ENCODE measurements around the gene D2HGDH.
"Not testable (repeated sequence)": the region's sequence is repeated elsewhere in the genome, so short reads cannot be mapped to it uniquely, and the experiment has no call there.

The D2HGDH gene

DNA sequence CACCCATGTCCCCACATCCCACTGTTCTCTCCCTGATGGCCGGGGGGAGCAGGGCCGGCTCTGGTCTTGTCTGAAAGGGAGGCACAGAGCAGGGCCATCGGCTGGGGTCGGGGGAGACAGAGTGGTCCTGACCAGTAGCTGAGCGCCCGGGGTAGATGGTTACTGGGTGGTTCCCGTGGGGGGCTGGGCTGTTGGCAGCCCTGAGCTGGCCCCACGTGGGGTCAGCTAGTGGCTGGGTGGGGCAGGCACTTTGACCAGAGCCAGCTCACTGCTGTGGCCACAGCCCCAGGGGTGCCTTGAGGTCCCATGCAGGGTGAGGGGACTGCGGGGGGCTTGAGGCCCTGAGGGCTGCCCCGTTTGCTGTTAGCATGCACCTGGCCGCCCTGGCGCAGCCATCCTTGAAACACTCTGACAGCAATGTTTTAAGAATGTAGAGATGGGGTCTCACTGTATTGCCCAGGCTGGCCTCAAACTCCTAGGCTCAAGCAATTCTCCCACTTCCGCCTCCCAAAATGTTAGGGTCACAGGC lies 62.2 kb downstream of the D2HGDH start:
- no peak for DNase-seq

DNA sequence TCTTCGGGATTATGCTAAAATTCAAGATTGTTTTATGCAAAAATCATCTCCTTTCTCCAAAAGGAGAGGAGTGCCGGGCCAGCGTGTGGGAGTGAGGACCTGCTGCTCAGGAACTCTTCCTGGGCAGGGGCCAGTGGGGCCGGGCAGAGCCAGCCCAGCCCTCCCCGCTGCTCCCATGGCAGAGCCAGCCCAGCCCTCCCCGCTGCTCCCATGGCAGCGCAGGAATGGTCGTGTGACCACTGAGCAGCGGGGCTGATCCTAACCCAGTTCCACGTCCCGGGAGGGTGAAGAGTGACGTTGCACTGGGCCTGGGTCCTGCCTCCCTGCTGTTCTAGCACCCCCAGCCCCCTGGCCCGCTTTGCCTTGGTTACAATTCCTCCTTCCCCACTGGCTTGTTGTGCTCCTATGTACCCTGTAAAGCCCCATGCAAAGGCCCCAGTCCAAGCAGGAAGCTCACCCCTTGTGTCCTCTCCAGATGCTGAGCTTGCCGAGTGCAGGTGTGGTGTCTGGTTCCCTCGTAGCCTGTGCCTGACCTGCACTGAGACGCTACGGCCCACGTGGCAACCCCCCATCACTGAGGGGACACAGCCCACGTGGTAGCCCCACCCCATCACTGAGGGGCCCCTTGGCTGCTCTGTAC lies 63.1 kb downstream of the D2HGDH start:
- DNase-seq, result no peak

DNA sequence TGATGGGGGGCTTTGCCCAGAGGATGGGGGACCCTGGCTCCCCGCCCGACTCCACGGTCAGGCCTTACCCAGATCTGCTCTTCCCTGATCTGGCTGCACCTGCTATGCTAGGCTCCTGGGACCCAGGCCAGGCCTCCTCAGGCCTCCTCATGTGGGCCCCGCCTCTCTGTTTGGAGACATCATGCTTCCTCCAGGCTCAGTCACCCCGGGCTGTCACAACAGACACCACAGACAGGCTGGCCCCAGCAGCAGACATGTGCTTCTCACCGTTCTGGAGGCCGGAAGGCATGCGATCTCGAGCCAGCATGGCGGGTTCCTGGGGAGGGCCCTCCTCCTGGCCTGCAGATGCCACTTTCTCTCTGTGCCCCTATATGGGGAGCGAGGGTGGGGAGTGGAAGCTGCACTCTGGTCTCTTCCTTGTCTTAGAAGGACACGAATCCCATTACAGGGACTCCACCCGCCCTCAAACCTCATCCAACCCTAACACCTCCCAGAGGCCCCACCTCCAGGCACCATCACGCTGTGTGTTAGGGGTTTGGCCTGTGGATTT lies 63.7 kb downstream of the D2HGDH start:
- no peak for DNase-seq

DNA sequence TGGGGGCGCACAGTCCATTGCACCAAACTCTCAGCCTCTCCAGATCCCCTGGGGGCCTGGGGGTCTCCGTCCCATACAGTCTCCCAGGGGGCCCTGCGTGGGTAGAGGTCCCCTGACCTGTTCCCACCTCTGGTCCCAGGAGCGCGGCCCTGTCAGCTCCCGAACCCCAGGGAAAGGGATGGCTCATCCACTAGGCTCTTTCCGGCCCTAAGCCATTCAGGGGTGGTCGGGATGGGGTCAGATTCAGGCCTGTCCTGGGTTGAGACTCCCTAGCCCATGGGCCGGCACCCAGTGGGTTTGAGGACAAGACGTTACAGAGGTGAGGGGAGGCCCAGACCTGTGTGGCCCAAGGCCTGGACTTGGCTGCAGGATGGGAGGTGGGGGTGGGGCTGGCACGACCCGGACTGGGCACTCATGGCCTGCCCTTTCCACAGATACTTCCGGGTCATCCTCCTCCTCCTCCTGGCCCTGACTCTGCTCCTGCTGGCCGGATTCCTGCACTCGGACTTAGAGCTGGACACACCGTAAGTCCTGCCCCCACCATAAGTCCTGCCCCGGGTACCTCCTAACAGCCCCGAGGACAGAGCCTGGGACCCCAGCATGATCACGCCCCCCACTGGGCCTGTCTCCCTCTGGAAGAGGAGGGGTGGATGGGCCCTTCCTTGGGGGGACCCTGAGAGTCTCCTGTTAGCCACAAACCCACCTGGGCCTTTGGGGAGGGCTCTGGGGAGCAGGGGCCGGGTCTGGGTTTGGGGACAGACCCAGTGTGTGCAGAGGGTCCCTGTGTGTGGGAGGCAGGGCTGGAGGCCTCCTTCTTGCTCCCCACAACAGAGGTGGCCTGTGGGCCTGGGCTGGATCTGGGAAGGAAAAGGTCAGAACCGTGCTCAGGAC lies 64.4 kb downstream of the D2HGDH start:
- no peak for DNase-seq

DNA sequence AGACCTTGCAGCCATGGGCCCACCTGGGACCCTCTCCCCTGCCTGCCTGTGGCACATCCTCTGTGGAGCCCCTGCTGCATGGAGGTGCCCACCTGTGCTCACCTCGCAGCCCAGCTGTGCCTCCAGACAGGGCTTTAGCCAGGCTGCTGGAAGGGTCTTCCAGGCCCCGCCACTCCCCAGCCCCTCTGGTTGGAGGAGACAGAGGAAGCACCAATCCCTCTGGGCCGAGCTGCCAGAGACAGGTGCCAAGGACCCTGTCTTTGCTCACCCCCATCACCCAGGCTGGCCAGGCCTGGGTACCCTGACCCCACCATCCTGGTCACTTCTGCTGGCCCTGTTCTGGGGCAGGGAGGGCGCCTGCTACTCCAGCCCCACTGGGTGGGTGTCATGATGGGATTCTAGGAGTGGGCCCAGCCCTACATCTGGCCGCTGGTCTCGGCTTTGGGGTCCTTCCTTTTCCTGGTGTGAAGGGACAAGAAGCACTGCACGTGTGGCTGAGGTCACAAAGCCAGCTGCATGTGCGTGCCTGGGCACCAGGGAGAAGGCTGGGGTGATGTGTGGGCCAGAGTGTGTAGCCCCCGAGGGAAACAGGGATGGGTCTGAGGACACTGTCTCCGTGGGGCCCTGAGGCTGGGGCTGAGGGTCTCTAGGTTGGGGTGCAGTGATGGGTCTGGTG lies 65.2 kb downstream of the D2HGDH start:
- no peak for DNase-seq

- DNase-seq, result not testable (repeated sequence)
Measured at GRCh38 chr2:241800198-241800903, 65.9 kb downstream of the D2HGDH start.

DNA sequence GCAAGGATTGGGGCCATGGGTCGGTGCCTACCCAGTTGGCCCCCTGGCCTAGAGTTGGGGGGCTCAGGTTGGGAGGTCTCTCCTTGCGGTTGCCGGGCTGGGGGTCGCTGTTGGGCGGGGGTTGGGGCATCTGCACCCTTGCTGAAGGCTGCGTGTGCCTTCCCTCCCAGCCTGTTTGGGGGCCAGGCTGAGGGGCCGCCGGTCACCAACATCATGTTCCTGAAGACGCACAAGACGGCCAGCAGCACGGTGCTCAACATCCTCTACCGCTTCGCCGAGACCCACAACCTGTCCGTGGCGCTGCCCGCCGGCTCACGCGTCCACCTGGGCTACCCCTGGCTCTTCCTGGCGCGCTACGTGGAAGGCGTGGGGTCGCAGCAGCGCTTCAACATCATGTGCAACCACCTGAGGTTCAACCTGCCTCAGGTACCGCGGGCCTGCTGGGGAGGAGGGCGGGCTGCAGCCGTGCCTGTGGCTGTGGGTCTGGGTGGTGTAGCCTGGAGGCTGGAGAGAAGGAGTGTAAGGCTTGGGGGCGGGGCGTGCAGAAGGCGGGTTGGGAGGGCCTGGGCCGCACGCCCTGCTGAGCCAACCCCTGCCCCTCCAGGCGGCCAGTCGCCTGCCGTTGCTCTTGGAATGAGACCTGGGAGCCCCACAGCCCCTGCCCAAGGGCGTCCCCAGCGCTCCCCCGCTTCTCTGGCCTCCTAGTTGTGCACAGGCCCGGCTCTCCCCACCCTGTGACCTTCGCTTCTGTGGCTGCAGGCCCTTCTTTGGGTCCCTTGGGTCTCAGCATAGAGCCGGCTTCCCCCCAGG lies 67.4 kb downstream of the D2HGDH start:
- DNase-seq, result no peak

DNA sequence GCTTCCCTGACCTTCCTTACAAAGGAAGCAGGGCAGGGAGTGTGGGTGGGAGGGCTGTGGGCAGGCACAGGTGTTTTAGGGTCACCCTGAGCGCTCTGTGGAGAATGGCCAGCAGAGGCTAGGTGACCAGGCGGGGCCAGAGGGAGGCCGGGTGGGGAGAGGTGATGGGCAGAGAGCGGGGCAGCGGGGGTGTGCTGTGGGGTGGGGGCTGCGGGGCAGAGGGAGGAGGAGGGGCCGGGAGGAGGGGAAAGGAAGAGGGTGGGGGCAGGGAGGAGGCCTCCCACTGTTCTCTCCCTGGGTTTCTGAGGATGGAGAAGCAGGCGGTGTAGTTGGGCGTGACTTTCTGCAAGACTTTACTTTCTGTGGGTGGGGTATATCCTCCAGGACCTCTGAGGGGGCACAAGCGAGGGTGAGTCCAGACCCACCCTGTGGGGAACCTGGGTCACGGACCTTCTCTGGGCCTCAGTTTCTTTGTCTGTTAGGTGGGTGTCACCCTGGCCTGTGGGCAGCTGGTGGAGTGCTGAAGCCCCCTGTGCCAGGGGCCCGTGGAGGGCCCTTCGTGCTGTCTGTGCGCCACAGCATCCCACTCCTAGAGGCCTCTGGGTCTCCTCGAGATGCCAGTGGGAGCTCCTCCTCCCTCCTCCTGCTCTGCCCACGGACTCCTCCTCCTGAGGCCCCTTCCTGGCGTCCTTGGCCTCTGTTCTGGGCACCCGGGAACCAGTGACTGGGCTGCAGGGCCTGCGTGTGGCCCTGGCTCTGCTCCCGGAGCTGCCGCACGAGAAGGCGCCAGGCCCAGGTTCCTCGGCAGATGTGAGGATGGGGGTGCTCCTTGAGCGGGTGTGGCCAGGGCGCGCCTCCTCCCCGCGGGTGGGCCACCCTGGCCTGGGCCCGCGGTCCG lies 68.2 kb downstream of the D2HGDH start:
- no peak for DNase-seq

GRCh38 chr2:241803387-241804325 lies 69.2 kb downstream of the D2HGDH start:
- peak; percentile 10 to 52 for DNase-seq

GRCh38 chr2:241804326-241805229 lies 70.1 kb downstream of the D2HGDH start:
- peak in 1 of 2 experiments; percentile 23 for DNase-seq

GRCh38 chr2:241806217-241806616 lies 71.8 kb downstream of the D2HGDH start:
- not testable (repeated sequence) for DNase-seq

- no peak for DNase-seq
Measured at GRCh38 chr2:241808051-241808720, 73.8 kb downstream of the D2HGDH start.

- DNase-seq, result no peak
Measured at GRCh38 chr2:241808721-241809382, 74.4 kb downstream of the D2HGDH start, which contains the start of gene NEU4. Gene NEU4 (plus strand): TSS chr2:241809193. CDS start chr2:241814485, 5,292 bp downstream.

- no peak for DNase-seq
Measured at GRCh38 chr2:241809383-241810306, 75.2 kb downstream of the D2HGDH start.

GRCh38 chr2:241810307-241811200 lies 76.1 kb downstream of the D2HGDH start:
- DNase-seq, result no peak
